ENCODE results near the gene SMARCC1. TPM values are rescaled to one million over a fixed set of nuclear protein-coding genes. Genes with fewer than 3 reads are reported as not detected.

Gene SMARCC1
- total and polyA plus RNA-seq, 5 donors = 7.5 to 30.1 (median 29.0) TPM

DNA sequence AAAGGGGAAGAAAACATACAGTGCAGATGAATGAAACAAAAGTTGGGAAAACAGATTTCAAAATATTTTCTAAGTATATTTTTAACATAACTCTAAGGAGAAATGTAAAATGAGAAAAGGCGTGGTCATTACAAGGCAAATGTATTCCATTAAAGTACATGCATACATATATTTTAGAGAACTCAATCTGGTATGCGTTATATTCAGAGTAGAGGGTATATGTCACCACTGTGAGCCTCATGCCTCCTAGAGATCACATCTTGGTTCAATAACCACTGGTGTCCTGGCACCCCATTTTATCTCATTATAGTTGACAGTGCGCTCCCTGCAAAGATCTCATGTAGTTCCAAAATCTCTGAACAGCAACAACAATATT, 77.5 kb downstream of the SMARCC1 start:
- intact Hi-C loops (cut with DNase I) = no loop called here
- no peaks in the 10 kb centered on the region for H3K27me3 ChIP-seq (ENCODE audit: control insufficient read depth, insufficient read depth)
- ATAC-seq = no peak
- no peaks in the 10 kb centered on the region for H3K4me1 ChIP-seq (ENCODE audit: control insufficient read depth, insufficient read depth, low read length)
- no peak overlapping the region for H3K27ac ChIP-seq (ENCODE audit: low read length)
- WGBS = 97% methylated on average over 3 of the region's 3 CpGs
- H3K4me3 ChIP-seq (ENCODE audit: low read length) = no peak overlapping the region
- no peaks in the 10 kb centered on the region for H3K9me3 ChIP-seq (ENCODE audit: control insufficient read depth, low read length)
- DNase-seq = no peak

GRCh38 chr3:47701388-47701787, 80.3 kb downstream of the SMARCC1 start:
- ATAC-seq (no peak), DNase-seq (no peak)
- no peaks in the 10 kb centered on the region for H3K4me1 ChIP-seq (ENCODE audit: control insufficient read depth, insufficient read depth, low read length)
- H3K4me3 ChIP-seq (ENCODE audit: low read length) = no peak overlapping the region
- H3K9me3 ChIP-seq (ENCODE audit: control insufficient read depth, low read length) = no peaks in the 10 kb centered on the region
- 96% methylated on average over 11 of the region's 11 CpGs for WGBS
- no peak overlapping the region for H3K27ac ChIP-seq (ENCODE audit: low read length)
- H3K27me3 ChIP-seq (ENCODE audit: control insufficient read depth, insufficient read depth) = no peaks in the 10 kb centered on the region
- intact Hi-C loops (cut with DNase I) = no loop called here

GRCh38 chr3:47692158-47692557, 89.5 kb downstream of the SMARCC1 start:
- no peaks in the 10 kb centered on the region for H3K4me1 ChIP-seq (ENCODE audit: control insufficient read depth, insufficient read depth, low read length)
- H3K9me3 ChIP-seq (ENCODE audit: control insufficient read depth, low read length) = no peaks in the 10 kb centered on the region
- ATAC-seq (no peak), DNase-seq (no peak)
- no peak overlapping the region for H3K4me3 ChIP-seq (ENCODE audit: low read length)
- no peak overlapping the region for H3K27ac ChIP-seq (ENCODE audit: low read length)
- H3K27me3 ChIP-seq (ENCODE audit: control insufficient read depth, insufficient read depth) = no peaks in the 10 kb centered on the region
- intact Hi-C loops (cut with DNase I) = no loop called here

DNA sequence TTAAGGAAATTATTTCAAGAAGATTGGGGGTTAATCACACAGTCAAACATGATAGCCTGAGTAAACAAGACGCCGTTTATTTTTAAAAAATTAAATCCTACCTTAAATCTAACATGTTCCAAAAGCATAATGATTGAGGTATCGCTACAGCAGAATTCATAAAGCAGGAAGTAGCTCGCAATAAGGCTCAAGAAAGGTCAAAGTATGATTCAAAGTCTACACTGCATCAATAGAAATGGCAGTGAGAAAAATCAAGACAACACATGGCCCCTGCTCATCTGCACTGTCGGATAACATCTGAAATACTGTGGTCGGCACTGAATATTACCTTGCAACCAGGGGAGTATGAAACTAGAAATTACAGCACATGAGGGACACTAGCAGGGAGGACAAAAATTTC, 93.2 kb downstream of the SMARCC1 start:
- DNase-seq = no peak
- no peaks in the 10 kb centered on the region for H3K9me3 ChIP-seq (ENCODE audit: control insufficient read depth, low read length)
- H3K4me3 ChIP-seq (ENCODE audit: low read length) = no peak overlapping the region
- WGBS = 94% methylated on average over 6 of the region's 6 CpGs
- intact Hi-C loops (cut with DNase I) = no loop called here
- no peak for ATAC-seq
- H3K27me3 ChIP-seq (ENCODE audit: control insufficient read depth, insufficient read depth) = no peaks in the 10 kb centered on the region
- H3K4me1 ChIP-seq (ENCODE audit: control insufficient read depth, insufficient read depth, low read length) = no peaks in the 10 kb centered on the region
- H3K27ac ChIP-seq (ENCODE audit: low read length) = no peak overlapping the region

DNA sequence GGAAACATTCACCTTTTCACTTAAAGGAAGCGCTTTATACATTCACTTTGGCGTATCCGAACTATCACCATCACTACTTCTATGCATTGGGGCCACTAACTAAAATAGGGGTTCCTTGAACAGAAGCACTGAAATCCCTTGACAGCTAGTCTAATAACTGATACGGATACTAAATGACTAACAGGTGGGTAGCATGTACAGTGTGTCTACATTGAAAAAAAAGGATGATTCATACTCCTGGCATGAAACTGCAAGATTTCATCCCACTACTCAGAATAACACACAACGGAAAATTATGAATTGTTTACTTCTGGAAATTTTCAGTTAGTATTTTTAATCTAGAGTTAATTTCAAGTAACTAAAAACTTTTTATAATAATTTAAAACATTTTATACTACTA, 96.7 kb downstream of the SMARCC1 start:
- ATAC-seq = no peak
- DNase-seq = no peak
- intact Hi-C loops (cut with DNase I) = no loop called here
- Histone ChIP-seq H3K9me3 (ENCODE audit: control insufficient read depth, low read length) (no peaks in the 10 kb centered on the region), H3K27ac (ENCODE audit: low read length) (no peak overlapping the region), H3K4me1 (ENCODE audit: control insufficient read depth, insufficient read depth, low read length) (no peaks in the 10 kb centered on the region), H3K27me3 (ENCODE audit: control insufficient read depth, insufficient read depth) (no peaks in the 10 kb centered on the region), H3K4me3 (ENCODE audit: low read length) (no peak overlapping the region)
- WGBS = 90% methylated on average over 5 of the region's 5 CpGs

- Histone ChIP-seq H3K27ac (ENCODE audit: low read length) (no peak overlapping the region), H3K9me3 (ENCODE audit: control insufficient read depth, low read length) (no peaks in the 10 kb centered on the region), H3K4me3 (ENCODE audit: low read length) (no peak overlapping the region), H3K27me3 (ENCODE audit: control insufficient read depth, insufficient read depth) (no peaks in the 10 kb centered on the region), H3K4me1 (ENCODE audit: control insufficient read depth, insufficient read depth, low read length) (no peaks in the 10 kb centered on the region)
- 95% methylated on average over 2 of the region's 2 CpGs for WGBS
- ATAC-seq (no peak), DNase-seq (no peak)
- intact Hi-C loops (cut with DNase I) = no loop called here
Measured at GRCh38 chr3:47681016-47681415, 100.7 kb downstream of the SMARCC1 start.

DNA sequence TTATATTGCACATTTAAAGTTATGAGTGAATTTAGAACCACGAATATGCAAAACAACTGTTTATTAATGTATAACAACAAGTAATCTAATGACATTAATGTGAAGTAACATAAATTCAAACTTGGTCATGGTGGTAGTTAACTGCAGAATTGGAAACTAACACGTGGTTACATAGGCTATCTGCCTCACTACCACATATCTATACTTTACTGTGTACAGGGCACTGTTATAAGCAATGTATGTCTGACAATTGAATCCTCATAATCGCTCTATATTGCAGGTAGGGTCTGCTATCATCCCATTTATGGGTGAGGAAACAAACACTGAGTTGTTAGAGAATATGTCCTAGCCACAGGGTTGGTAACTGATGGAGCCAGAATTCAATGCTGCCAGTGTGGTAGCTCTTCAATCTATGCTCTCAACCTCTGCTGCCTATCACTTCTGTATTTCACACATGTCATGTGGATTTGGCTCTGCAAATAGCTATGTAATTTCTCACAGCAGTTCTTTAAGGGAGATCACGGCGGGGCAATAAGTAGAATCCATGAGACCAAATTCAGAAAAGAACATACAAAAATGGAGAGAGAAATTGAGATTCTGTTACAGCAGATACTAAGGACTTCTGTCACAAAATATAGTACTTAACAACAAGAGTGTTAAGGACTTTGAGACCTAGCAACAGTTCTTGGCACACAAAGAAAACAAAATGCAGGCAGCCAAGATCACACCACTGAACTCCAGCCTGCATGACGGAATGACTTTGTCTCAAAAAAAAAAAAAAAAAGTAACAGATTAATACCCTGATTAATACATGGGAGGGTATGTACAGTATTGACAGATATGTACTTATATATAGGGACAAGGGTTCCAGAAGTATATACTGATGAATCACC, 103.0 kb downstream of the SMARCC1 start:
- intact Hi-C loops (cut with DNase I) = no loop called here
- Histone ChIP-seq H3K27ac (ENCODE audit: low read length) (no peak overlapping the region), H3K4me1 (ENCODE audit: control insufficient read depth, insufficient read depth, low read length) (no peaks in the 10 kb centered on the region), H3K9me3 (ENCODE audit: control insufficient read depth, low read length) (no peaks in the 10 kb centered on the region), H3K4me3 (ENCODE audit: low read length) (no peak overlapping the region), H3K27me3 (ENCODE audit: control insufficient read depth, insufficient read depth) (no peaks in the 10 kb centered on the region)
- no peak for ATAC-seq
- 80% methylated on average over 6 of the region's 6 CpGs for WGBS
- no peak for DNase-seq

GRCh38 chr3:47669026-47669749, 112.5 kb downstream of the SMARCC1 start:
- ATAC-seq = no peak
- H3K27ac ChIP-seq (ENCODE audit: low read length) = no peak overlapping the region
- intact Hi-C loops (cut with DNase I) = no loop called here
- 91% methylated on average over 3 of the region's 3 CpGs for WGBS
- no peak for DNase-seq
- no peaks in the 10 kb centered on the region for H3K4me1 ChIP-seq (ENCODE audit: control insufficient read depth, insufficient read depth, low read length)
- no peaks in the 10 kb centered on the region for H3K27me3 ChIP-seq (ENCODE audit: control insufficient read depth, insufficient read depth)
- no peaks in the 10 kb centered on the region for H3K9me3 ChIP-seq (ENCODE audit: control insufficient read depth, low read length)
- no peak overlapping the region for H3K4me3 ChIP-seq (ENCODE audit: low read length)

- Histone ChIP-seq H3K27ac (ENCODE audit: low read length) (no peak overlapping the region), H3K27me3 (ENCODE audit: control insufficient read depth, insufficient read depth) (no peaks in the 10 kb centered on the region), H3K9me3 (ENCODE audit: control insufficient read depth, low read length) (no peaks in the 10 kb centered on the region), H3K4me3 (ENCODE audit: low read length) (no peak overlapping the region), H3K4me1 (ENCODE audit: control insufficient read depth, insufficient read depth, low read length) (no peaks in the 10 kb centered on the region)
- WGBS = 93% methylated on average over 2 of the region's 2 CpGs
- ATAC-seq = no peak
- no peak for DNase-seq
- intact Hi-C loops (cut with DNase I) = no loop called here
Measured at GRCh38 chr3:47666118-47666517, 115.6 kb downstream of the SMARCC1 start.

DNA sequence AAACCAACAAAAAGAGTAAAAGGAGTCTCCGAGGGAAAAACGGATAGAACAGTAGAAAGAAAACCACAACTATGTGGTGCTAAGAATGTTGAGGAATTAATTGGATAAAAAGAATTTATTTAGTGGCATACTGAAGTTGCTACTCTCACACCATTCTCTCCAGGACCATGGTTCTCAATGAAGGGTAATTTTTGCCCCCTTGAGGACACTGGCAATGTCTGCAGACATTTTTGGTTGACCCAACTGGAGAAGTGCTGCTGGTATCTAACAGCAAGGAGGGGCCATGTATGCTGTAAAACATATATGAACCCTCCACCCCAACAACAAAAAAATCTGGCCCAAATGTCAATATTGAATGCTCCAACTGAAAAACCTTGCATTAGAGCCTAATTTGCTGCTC, 117.2 kb downstream of the SMARCC1 start:
- 90% methylated on average over 2 of the region's 2 CpGs for WGBS
- ATAC-seq = no peak
- intact Hi-C loops (cut with DNase I) = no loop called here

DNA sequence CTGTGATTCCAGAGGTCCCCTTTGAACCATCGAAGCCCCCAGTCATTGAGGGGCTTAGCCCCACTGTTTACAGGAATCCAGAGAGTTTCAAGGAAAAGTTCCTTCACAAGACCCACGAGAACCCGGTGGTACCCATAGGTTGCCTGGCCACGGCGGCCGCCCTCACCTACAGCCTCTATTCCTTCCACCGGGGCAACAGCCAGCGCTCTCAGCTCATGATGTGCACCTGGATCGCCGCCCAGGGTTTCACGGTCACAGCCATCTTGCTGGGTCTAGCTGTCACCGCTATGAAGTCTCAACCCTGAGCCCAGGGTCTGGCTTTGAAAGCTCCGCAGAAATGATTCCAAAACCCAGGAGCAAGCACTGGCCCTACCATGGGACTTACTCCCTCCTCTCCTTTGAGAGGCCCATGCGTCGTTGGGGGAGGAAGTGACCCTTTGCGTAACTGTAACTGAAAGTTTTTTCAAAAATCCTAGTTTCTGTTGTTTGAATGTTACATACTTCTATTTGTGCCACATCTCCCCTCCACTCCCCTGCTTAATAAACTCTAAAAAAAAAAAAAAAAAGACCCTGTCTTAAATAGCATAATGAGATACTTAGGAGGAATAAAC, 118.0 kb downstream of the SMARCC1 start:
- no peak for ATAC-seq
- H3K27ac ChIP-seq (ENCODE audit: low read length) = no peak overlapping the region
- no peaks in the 10 kb centered on the region for H3K9me3 ChIP-seq (ENCODE audit: control insufficient read depth, low read length)
- WGBS = 94% methylated on average over 16 of the region's 16 CpGs
- DNase-seq = peak in 1 of 3 donors; percentile 52
- intact Hi-C loops (cut with DNase I) = no loop called here
- H3K4me1 ChIP-seq (ENCODE audit: control insufficient read depth, insufficient read depth, low read length) = no peaks in the 10 kb centered on the region
- H3K4me3 ChIP-seq (ENCODE audit: low read length) = no peak overlapping the region
- H3K27me3 ChIP-seq (ENCODE audit: control insufficient read depth, insufficient read depth) = no peaks in the 10 kb centered on the region

More for the DNA sequence above, 117.2 kb downstream of the SMARCC1 start:
- Histone ChIP-seq H3K27me3 (ENCODE audit: control insufficient read depth, insufficient read depth) (no peaks in the 10 kb centered on the region), H3K4me3 (ENCODE audit: low read length) (no peak overlapping the region), H3K27ac (ENCODE audit: low read length) (no peak overlapping the region), H3K4me1 (ENCODE audit: control insufficient read depth, insufficient read depth, low read length) (no peaks in the 10 kb centered on the region), H3K9me3 (ENCODE audit: control insufficient read depth, low read length) (no peaks in the 10 kb centered on the region)
- DNase-seq = no peak

Measured in right cardiac atrium (tissue), 5 donors.